Esophagus (tissue), 2 donors: Measurements from ENCODE around the gene CADM2. TPM values are rescaled to one million over a fixed set of nuclear protein-coding genes. Genes with fewer than 3 reads are reported as not detected.
A peak's percentile ranks its signal among the peaks of the same experiment; 100 is the strongest.

ENCODE experiments used
- H3K27ac ChIP-seq, 2 donors: one replicate each; pipeline ENCODE4 v1.5.1; 2013; ENCODE audit warnings: low read depth in 2 of 2, mild to moderate bottlenecking in 2 of 2, inconsistent platforms in 1 of 2, low read length in 1 of 2, moderate library complexity in 1 of 2
- H3K27me3 ChIP-seq, 2 donors: one replicate each; pipeline ENCODE4 v1.6.1; 2013; ENCODE audit warnings: low read length in 2 of 2, control low read depth in 1 of 2, mild to moderate bottlenecking in 1 of 2; ENCODE audit not compliant: insufficient read depth in 2 of 2, control insufficient read depth in 1 of 2
- H3K36me3 ChIP-seq, 2 donors: one replicate each; pipeline ENCODE4 v1.6.1; 2013; ENCODE audit warnings: low read length in 1 of 2; ENCODE audit not compliant: control insufficient read depth in 2 of 2, insufficient read depth in 2 of 2
- H3K4me1 ChIP-seq, 2 donors: one replicate each; pipeline ENCODE4 v1.6.1; 2013; ENCODE audit warnings: low read length in 1 of 2; ENCODE audit not compliant: control insufficient read depth in 2 of 2, insufficient read depth in 2 of 2
- H3K4me3 ChIP-seq, 2 donors: one replicate each; pipeline ENCODE4 v1.5.1; 2013; ENCODE audit warnings: low read length in 2 of 2, mild to moderate bottlenecking in 2 of 2, low read depth in 1 of 2, moderate library complexity in 1 of 2
- H3K9me3 ChIP-seq, 2 donors: one replicate each; pipeline ENCODE4 v1.6.1; 2013; ENCODE audit warnings: mild to moderate bottlenecking in 2 of 2, low read depth in 1 of 2, low read length in 1 of 2, moderate library complexity in 1 of 2; ENCODE audit not compliant: control insufficient read depth in 2 of 2, insufficient read depth in 1 of 2
- WGBS, 2 donors: extraction: QIAGEN DNeasy Blood & Tissue Kit; methylation state at CpG; one replicate each; pipeline ENCODE4 v1.1.7; 2013; 5-methylcytosine and 5-hydroxymethylcytosine counted together
- polyA plus RNA-seq, 2 donors: library from polyadenylated mRNA; stranded (reverse); fragments of 200-250 nt; gene quantifications; one replicate each; pipeline ENCODE4 v1.2.3, GENCODE V29; 2013
- donor health status: healthy with polysubstance abuse.
- donor health status: Bipolar disorder and iron deficiency.

CADM2 gene
- polyA plus RNA-seq, 2 donors = 0.12 to 0.25 TPM

DNA sequence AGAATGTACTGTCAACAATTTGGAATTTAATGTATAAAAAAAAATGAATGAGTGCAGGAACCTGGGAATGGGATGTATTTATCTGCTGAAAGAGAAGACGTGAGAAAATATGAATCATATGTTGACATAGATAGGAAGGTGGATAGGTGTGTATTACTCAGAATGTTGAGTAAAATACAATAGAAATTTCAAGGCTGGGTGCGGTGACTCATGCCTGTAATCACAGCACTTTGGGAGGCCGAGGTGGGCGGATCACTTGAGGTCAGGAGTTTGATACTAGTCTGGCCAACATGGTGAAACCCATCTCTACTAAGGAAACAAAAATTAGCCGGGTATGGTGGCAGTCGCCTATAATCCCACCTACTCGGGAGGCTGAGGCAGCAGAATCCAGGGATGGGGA, 202.8 kb downstream of the CADM2 start:
- Histone ChIP-seq H3K4me1 (no peaks in the 10 kb centered on the region), H3K4me3 (no peak overlapping the region), H3K9me3 (no peaks in the 10 kb centered on the region), H3K36me3 (no peaks in the 10 kb centered on the region), H3K27me3 (no peaks in the 10 kb centered on the region), H3K27ac (peak overlapping the region; percentile 55 to 68)
- WGBS, 2 donors = 53 to 68% methylated on average over 7 of the region's 7 CpGs

DNA sequence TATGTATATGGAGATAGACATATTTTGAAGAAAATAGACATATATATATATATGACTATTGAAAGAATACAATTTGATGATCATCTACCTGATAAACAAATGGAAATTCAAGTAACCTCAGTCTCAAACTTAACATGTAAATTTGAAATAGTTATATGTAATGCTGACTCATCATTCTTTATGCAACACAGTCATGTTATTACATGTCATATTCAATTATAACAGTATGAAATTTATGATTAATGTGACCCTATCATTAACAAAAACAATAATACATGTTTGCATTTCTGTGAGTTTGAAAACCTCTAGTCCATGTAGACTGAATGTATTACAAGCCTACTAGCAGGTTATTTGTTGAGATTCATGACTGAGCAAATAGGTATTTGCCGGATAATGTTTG, 204.1 kb downstream of the CADM2 start:
- 76 to 81% methylated on average over 1 of the region's 1 CpG for WGBS, 2 donors
- H3K4me3 ChIP-seq = no peak overlapping the region
- H3K27me3 ChIP-seq = no peaks in the 10 kb centered on the region
- H3K4me1 ChIP-seq = no peaks in the 10 kb centered on the region
- no peaks in the 10 kb centered on the region for H3K36me3 ChIP-seq
- H3K27ac ChIP-seq = no peak overlapping the region
- no peaks in the 10 kb centered on the region for H3K9me3 ChIP-seq

DNA sequence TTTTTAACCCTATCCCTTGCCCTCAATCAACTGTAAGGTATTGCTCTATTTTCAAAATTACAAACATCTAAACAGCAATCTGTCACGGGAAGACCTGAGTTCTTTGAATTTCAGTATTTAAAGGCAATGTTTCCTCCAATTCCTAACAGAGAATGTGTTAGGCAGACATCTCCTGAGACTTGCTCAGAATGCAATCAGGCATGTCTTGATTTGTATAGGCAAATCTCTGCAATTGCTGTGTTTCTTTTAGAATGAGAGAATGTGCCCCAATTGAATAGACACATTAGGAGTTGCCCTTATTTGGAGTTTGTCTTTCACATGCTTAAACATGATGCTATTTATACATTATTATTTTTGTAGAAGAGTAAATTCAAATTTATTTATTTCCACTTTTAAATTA, 205.6 kb downstream of the CADM2 start:
- Histone ChIP-seq H3K36me3 (no peaks in the 10 kb centered on the region), H3K4me1 (no peaks in the 10 kb centered on the region), H3K27ac (no peak overlapping the region), H3K4me3 (no peak overlapping the region), H3K27me3 (no peaks in the 10 kb centered on the region), H3K9me3 (no peaks in the 10 kb centered on the region)
- 52 to 69% methylated on average over 1 of the region's 1 CpG for WGBS, 2 donors

DNA sequence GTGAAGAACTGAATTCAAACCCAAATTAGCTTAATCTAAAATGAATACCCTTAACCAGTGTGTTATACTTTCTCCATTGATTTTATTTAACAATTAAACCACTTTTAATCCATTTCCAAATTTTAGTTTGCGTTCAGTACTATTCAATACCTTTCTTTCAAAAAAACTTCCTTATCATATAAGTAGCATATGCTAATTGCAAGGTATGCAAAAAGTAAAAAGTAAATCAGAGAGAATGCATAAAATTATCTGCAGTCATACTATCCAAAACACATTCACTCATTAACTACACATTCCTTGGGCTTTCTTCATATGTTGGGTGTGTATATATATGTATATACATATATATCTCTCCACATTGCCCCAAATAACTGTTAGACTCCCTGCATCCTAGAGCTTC, 208.8 kb downstream of the CADM2 start:
- WGBS, 2 donors = 90 to 100% methylated on average over 1 of the region's 1 CpG
- Histone ChIP-seq H3K9me3 (no peaks in the 10 kb centered on the region), H3K4me1 (no peaks in the 10 kb centered on the region)

DNA sequence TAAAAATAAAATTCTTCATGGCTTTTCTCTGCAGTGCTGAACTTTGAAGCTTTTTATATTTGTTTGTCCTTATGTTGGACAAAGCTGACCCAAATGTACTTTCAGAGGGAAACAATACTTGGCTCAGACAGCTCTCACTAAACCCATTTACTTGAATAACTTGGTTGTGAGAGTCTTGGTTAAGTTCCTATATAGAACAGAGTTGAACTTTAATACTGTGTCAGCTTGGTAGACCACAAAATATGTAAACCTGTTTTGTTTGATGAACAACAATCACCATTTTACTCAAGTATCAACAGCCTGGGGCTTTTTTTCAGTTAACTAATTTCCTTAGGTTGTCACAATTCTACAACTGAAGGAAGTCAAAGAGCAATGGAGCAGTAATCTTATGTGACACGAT, 211.9 kb downstream of the CADM2 start:
- Histone ChIP-seq H3K27me3 (no peaks in the 10 kb centered on the region), H3K4me1 (no peaks in the 10 kb centered on the region), H3K4me3 (no peak overlapping the region), H3K27ac (no peak overlapping the region), H3K9me3 (no peaks in the 10 kb centered on the region), H3K36me3 (no peaks in the 10 kb centered on the region)
- WGBS, 2 donors = 50 to 68% methylated on average over 1 of the region's 1 CpG

More for the DNA sequence above, 208.8 kb downstream of the CADM2 start:
- Histone ChIP-seq H3K27me3 (no peaks in the 10 kb centered on the region), H3K36me3 (no peaks in the 10 kb centered on the region), H3K4me3 (no peak overlapping the region), H3K27ac (no peak overlapping the region)

DNA sequence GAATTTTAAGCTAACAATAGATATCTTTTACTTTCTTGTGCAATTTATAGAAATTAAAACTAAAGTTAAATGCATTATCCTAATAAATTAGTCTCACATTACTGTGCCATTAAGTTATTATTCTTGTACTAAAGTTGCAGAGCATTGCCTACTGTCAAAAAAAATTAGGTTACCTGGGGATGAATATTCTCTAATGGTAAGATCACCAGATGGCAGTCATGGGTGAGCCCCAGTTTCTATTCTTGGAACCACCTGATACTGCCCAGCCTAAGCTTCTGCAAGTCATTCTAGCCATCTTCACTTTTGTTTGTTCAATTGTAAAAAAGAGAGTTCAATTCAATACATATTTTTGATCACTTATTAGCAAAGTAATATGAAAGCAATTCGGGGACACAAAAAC, 213.2 kb downstream of the CADM2 start:
- Histone ChIP-seq H3K36me3 (no peaks in the 10 kb centered on the region), H3K4me1 (no peaks in the 10 kb centered on the region), H3K9me3 (no peaks in the 10 kb centered on the region), H3K27me3 (no peaks in the 10 kb centered on the region), H3K27ac (no peak overlapping the region), H3K4me3 (no peak overlapping the region)
- WGBS, 2 donors = 88 to 91% methylated on average over 1 of the region's 1 CpG

DNA sequence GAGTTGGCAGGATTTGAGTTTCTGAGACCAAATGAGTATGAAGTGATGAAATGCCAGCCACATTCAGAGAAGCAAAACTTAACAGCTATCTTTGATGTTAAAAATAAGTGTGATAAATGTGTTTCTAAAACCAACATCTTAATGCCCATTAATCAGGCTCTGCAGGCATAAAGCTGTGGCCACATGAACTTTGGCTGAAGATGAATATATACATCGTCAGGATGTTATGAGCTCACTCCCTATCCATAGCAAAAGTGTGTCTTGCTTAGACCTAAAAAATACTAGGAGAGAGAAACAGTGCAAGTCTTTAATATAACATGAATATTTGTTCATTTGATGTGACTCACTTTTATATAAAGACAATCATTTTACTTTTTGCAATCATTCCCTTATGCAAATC, 218.0 kb downstream of the CADM2 start:
- no peak overlapping the region for H3K4me3 ChIP-seq
- H3K27ac ChIP-seq = no peak overlapping the region
- H3K9me3 ChIP-seq = no peaks in the 10 kb centered on the region
- 33 to 40% methylated on average over 1 of the region's 1 CpG for WGBS, 2 donors
- H3K4me1 ChIP-seq = no peaks in the 10 kb centered on the region
- H3K36me3 ChIP-seq = no peaks in the 10 kb centered on the region
- no peaks in the 10 kb centered on the region for H3K27me3 ChIP-seq

DNA sequence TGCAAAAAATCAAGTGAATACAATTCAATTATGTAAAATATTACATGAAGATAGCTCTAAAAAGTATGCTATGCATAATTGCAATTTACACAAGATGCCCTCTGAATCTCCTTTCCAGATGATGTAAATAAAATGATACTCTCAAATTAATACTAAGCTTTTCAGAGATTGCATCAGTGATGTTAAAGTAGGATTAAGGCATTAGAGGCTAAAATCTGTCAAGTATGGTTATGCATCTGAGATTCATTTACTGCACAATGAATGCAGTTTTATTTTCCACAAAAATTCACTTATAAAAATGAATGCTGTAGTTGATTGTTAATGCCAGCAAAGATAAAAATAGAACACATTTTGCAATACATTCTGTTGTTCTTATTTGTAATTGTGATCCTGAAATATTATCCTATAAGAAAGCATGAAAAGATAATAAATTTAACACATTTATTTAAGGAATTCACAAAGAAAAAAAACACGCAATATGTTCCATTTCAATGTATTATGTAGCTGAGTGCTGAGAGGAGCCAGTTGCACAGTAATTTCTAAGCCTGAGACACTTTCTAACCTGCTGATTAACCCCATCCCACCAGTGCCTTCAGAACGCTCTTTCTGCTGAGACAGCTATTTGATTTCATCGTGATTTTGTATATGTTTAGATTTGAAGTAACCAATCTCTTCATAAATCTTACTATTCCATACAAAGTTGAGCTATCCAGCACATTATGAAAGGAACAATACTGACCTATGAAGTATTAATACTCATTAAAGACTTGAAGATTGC, 224.4 kb downstream of the CADM2 start:
- Histone ChIP-seq H3K27ac (no peak overlapping the region), H3K4me3 (no peak overlapping the region), H3K36me3 (no peaks in the 10 kb centered on the region), H3K27me3 (no peaks in the 10 kb centered on the region), H3K4me1 (no peaks in the 10 kb centered on the region), H3K9me3 (no peaks in the 10 kb centered on the region)
- 65 to 72% methylated on average over 3 of the region's 3 CpGs for WGBS, 2 donors

DNA sequence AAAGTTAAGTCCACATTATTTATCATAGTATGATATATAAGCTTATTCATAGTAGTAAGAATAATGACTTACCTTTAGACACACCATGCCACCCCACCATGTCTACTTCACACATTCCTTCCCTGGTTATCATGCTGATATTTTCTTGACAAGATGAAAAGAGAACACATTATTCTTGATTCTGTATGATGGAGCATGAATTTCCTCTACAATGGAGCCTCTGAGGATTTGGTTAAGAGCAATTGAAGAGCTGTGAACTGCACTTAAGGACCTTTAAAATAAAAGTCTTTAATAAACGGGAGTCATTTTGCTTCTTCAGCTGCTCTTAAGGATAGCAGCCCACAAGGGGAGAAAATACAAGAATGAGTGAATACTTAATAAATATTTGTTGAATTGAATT, 226.7 kb downstream of the CADM2 start:
- 69 to 72% methylated on average over 1 of the region's 1 CpG for WGBS, 2 donors
- Histone ChIP-seq H3K27ac (no peak overlapping the region), H3K27me3 (no peaks in the 10 kb centered on the region), H3K4me1 (no peaks in the 10 kb centered on the region), H3K4me3 (no peak overlapping the region), H3K36me3 (no peaks in the 10 kb centered on the region), H3K9me3 (no peaks in the 10 kb centered on the region)

DNA sequence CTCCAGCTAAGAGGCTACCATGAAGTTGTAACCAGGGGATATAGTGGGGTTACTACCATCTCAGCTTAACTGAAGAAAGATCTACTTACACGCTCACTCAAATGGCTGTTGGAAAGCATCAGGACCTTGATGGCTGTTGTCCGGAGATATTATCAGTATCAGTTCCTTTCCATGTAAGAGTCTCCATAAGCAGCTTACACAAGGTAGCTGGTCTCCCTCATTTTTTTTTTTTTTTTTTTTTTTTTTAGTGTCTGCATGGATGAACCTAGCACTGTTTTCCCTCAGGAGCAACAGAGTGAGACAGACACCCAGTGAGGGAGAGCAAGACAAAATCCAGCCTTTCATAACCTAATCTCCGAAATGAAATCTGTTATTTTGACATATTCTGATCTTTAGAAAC, 230.9 kb downstream of the CADM2 start:
- Histone ChIP-seq H3K4me3 (no peak overlapping the region), H3K36me3 (no peaks in the 10 kb centered on the region), H3K4me1 (no peaks in the 10 kb centered on the region), H3K9me3 (no peaks in the 10 kb centered on the region), H3K27ac (no peak overlapping the region), H3K27me3 (no peaks in the 10 kb centered on the region)
- WGBS, 2 donors = 92 to 94% methylated on average over 3 of the region's 3 CpGs
